Breast epithelium (tissue), 3 donors: Measurements from ENCODE around the gene DTNB.

Source experiments
- POLR2A ChIP-seq: fragments of 450-650 bp; IDR thresholded peaks from one replicate; pipeline ENCODE4 v1.6.1; 2016; ENCODE audit warnings: antibody characterized with exemption, mild to moderate bottlenecking, moderate library complexity
- TF ChIP-seq, protein P1 (sequence below), 3 donors: fragments of 450-650 bp; IDR thresholded peaks; one replicate each; pipeline ENCODE4 v1.5.1; 2016 to 2017; ENCODE audit warnings: antibody characterized with exemption in 3 of 3, mild to moderate bottlenecking in 3 of 3, moderate library complexity in 3 of 3

DNA sequence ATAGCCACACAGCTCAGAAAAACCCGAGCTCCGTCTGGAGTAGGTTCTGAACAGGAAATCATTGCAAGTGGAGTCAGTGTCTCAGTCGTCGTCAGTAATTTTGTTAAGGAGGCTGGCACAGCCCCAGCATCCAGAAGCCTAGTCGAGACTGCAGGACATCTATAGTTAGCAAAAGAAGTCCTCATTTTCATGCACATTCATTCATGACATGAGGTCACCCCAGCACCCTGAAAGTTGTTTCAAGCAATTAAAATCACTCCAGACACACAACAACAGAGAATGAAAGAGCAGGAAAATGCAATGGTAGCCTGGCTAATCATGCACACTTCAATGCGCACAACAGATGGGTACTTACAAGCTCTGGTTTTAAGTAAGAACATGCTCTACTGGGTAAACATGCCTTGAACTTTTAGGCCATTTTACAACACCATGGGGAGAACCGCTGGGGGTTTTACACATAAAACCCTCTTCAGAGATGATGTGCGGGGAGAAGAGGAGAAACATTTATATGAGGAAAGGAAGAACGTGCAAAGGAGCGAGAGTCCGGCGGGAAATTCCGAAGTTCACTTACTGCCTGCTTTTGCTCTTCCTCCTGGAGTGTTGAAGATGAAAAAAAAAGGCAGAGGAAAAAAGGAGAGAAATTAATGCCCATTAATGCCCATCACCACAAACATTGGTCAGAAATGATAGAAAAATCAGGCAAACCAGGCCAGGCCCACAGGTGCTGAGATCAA lies 254.3 kb downstream of the DTNB start:
- TF ChIP-seq, protein P1, sequence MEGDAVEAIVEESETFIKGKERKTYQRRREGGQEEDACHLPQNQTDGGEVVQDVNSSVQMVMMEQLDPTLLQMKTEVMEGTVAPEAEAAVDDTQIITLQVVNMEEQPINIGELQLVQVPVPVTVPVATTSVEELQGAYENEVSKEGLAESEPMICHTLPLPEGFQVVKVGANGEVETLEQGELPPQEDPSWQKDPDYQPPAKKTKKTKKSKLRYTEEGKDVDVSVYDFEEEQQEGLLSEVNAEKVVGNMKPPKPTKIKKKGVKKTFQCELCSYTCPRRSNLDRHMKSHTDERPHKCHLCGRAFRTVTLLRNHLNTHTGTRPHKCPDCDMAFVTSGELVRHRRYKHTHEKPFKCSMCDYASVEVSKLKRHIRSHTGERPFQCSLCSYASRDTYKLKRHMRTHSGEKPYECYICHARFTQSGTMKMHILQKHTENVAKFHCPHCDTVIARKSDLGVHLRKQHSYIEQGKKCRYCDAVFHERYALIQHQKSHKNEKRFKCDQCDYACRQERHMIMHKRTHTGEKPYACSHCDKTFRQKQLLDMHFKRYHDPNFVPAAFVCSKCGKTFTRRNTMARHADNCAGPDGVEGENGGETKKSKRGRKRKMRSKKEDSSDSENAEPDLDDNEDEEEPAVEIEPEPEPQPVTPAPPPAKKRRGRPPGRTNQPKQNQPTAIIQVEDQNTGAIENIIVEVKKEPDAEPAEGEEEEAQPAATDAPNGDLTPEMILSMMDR (IDR thresholded peaks at IDR 0.05): no peak
- no peak for TF ChIP-seq POLR2A
